ENCODE data around the gene REG4. TPM values are rescaled to one million over a fixed set of nuclear protein-coding genes. Genes with fewer than 3 reads are reported as not detected.

REG4 gene
- polyA plus RNA-seq, 1 donor: 548 TPM

DNA sequence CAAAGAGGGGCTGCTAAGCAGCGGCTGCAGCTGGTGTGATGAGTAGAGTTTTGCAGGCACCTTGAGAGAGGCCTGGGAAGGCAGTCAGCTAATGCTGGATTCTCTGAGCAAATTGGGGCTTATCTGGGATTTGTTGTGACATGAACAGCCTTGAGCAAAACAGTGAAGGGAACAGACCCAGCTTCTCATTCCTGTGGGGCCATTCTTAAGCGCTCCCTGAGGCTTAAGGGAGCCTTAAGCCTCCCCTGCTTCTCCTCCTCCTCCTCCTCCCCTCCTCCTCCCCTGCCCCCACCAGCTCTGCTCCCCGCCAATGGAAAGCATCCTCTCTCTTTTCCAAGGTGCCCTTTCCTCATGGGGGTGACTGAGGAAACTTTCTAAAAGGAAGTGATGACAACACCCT, 63.8 kb downstream of the REG4 start:
- Histone ChIP-seq H3K4me3 (ENCODE audit: low read length) (no peak overlapping the region), H3K9me3 (ENCODE audit: control insufficient read depth, low read depth, low read length) (no peaks in the 10 kb centered on the region), H3K4me1 (ENCODE audit: control insufficient read depth, insufficient read depth, low read length) (peaks cover 17% of the 10 kb centered on the region), H3K27me3 (ENCODE audit: control insufficient read depth, insufficient read depth, low read length) (no peaks in the 10 kb centered on the region), H3K27ac (ENCODE audit: low read length) (no peak overlapping the region), H3K36me3 (ENCODE audit: control insufficient read depth, insufficient read depth, low read length) (peaks cover 26% of the 10 kb centered on the region)
- whole genome bisulfite sequencing (ENCODE audit: insufficient coverage, low lambda C conversion rate): no CpG with 5 or more reads among the region's 3 CpGs
- no peak for DNase-seq

- H3K4me3 ChIP-seq (ENCODE audit: low read length): no peak overlapping the region
- peaks cover 37% of the 10 kb centered on the region for H3K36me3 ChIP-seq (ENCODE audit: control insufficient read depth, insufficient read depth, low read length)
- H3K27me3 ChIP-seq (ENCODE audit: control insufficient read depth, insufficient read depth, low read length): no peaks in the 10 kb centered on the region
- peak overlapping the region; percentile 3 for H3K27ac ChIP-seq (ENCODE audit: low read length)
- H3K4me1 ChIP-seq (ENCODE audit: control insufficient read depth, insufficient read depth, low read length): peaks cover 18% of the 10 kb centered on the region
- no CpG with 5 or more reads among the region's 1 CpG for WGBS (ENCODE audit: insufficient coverage, low lambda C conversion rate)
- H3K9me3 ChIP-seq (ENCODE audit: control insufficient read depth, low read depth, low read length): no peaks in the 10 kb centered on the region
- DNase-seq: no peak
Observed at GRCh38 chr1:119745034-119745433, 66.2 kb downstream of the REG4 start.

GRCh38 chr1:119744598-119744942, 66.7 kb downstream of the REG4 start:
- Histone ChIP-seq H3K9me3 (ENCODE audit: control insufficient read depth, low read depth, low read length) (no peaks in the 10 kb centered on the region), H3K27me3 (ENCODE audit: control insufficient read depth, insufficient read depth, low read length) (no peaks in the 10 kb centered on the region), H3K4me3 (ENCODE audit: low read length) (no peak overlapping the region), H3K36me3 (ENCODE audit: control insufficient read depth, insufficient read depth, low read length) (peaks cover 39% of the 10 kb centered on the region), H3K4me1 (ENCODE audit: control insufficient read depth, insufficient read depth, low read length) (peaks cover 18% of the 10 kb centered on the region), H3K27ac (ENCODE audit: low read length) (peak overlapping the region; percentile 3)
- no peak for DNase-seq
- no CpG with 5 or more reads among the region's 1 CpG for WGBS (ENCODE audit: insufficient coverage, low lambda C conversion rate)

Other genes with a start within 250 kb of the REG4 start
- 9.0 TPM for gene ZNF697, start 163.2 kb downstream of the REG4 start, polyA plus RNA-seq
- gene PHGDH, start 99.5 kb downstream of the REG4 start, polyA plus RNA-seq: 139 TPM
- gene HMGCS2, start 42.6 kb downstream of the REG4 start, polyA plus RNA-seq: 71.7 TPM
- gene ADAM30, start 85.1 kb upstream of the REG4 start, polyA plus RNA-seq: not detected

Data from large intestine (tissue), 3 donors.